ENCODE results near the gene CCSAP. TPM values are rescaled to one million over a fixed set of nuclear protein-coding genes. Genes with fewer than 3 reads are reported as not detected.

Gene CCSAP
- total RNA-seq, 1 donor from 2014 or later, result 8.3 TPM

DNA sequence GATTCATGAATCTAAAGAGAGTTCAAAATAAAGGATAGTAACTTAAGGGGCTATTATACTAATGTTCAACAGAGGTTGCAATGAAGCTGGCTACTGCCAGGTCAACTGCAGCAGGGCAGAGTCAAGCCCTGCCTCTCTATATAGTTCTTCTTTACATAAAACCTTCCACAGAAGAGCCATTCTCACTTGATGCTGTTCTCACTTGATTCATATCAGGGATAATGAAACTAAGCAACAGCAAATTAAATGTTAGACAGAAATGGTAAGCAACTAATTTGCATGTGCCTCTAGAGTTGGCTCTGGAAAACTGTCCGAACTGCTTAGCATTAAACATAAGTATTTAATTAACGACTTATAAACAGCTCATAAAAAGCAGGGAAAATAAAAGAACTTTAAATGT is 17.4 kb downstream of the CCSAP start:
- no peak overlapping the region for H3K4me3 Mint-ChIP-seq
- H3K4me1 Mint-ChIP-seq, result peaks cover 25% of the 10 kb centered on the region
- no peaks in the 10 kb centered on the region for H3K27me3 Mint-ChIP-seq (ENCODE audit: low read depth)
- no peak for DNase-seq (ENCODE audit: low spot score in 2 of 2, unreplicated experiment in 2 of 2)
- H3K27ac Mint-ChIP-seq, result no peak overlapping the region
- H3K9me3 Mint-ChIP-seq, result no peaks in the 10 kb centered on the region
- TF ChIP-seq, protein P1, sequence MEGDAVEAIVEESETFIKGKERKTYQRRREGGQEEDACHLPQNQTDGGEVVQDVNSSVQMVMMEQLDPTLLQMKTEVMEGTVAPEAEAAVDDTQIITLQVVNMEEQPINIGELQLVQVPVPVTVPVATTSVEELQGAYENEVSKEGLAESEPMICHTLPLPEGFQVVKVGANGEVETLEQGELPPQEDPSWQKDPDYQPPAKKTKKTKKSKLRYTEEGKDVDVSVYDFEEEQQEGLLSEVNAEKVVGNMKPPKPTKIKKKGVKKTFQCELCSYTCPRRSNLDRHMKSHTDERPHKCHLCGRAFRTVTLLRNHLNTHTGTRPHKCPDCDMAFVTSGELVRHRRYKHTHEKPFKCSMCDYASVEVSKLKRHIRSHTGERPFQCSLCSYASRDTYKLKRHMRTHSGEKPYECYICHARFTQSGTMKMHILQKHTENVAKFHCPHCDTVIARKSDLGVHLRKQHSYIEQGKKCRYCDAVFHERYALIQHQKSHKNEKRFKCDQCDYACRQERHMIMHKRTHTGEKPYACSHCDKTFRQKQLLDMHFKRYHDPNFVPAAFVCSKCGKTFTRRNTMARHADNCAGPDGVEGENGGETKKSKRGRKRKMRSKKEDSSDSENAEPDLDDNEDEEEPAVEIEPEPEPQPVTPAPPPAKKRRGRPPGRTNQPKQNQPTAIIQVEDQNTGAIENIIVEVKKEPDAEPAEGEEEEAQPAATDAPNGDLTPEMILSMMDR (IDR thresholded peaks at IDR 0.05; ENCODE audit: unreplicated experiment), result no peak
- peaks cover 30% of the 10 kb centered on the region for H3K36me3 Mint-ChIP-seq

DNA sequence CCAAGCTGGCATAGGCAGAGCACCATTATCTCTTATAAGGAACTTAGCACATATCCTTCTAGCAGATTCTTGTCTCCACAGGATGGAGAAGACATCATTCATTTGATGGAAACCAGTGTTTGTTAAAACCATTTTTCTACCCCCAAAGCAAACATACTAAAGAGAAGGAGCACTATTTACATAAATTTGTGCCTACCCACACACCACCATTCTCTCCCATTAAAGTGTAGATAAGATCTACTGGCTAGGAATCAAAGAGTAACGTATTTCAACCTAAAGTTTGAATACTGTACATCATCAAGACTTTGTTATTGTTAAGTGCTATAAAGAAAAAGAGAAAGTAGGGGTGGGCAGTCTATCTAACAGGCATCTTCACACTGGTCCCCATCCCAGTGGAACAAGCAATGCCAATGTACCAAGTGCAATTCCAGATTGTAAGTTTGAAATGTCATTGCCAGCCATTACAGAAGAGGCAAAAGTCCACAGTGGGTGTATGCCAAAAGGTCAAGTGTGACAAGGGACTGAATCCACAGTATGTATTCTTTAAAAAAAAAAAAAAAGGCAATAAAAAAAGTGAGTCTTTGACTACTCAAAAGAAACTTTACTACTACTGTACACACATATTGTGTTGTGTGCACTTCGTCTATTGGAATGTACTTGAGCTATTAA is 18.8 kb downstream of the CCSAP start:
- Mint-ChIP-seq H3K4me1 (peaks cover 25% of the 10 kb centered on the region), H3K4me3 (no peak overlapping the region), H3K9me3 (no peaks in the 10 kb centered on the region), H3K27me3 (ENCODE audit: low read depth) (no peaks in the 10 kb centered on the region), H3K36me3 (peaks cover 35% of the 10 kb centered on the region), H3K27ac (peak overlapping the region; percentile 64)
- DNase-seq (ENCODE audit: low spot score in 2 of 2, unreplicated experiment in 2 of 2), result no peak
- TF ChIP-seq, protein P1 (IDR thresholded peaks at IDR 0.05; ENCODE audit: unreplicated experiment), result no peak

DNA sequence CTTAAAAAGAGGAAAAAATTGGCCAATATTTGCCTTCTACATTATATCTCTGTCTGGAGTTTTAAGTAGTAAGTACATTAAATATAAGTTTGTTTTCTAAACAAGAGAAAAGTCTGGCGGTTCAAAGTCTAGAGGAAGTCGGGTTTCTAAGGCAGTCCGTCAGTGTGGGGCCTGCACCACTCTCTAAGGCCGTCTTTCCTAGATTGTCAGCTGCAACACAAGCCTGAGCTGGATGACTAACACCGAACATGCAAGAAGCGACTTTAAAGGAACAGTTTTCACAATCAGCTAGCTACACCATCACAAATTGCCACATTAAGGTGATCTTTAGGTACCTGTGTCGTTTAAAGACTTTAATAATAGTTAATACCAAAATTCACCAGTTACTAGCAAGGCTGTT is 19.6 kb downstream of the CCSAP start:
- no peak for DNase-seq (ENCODE audit: low spot score in 2 of 2, unreplicated experiment in 2 of 2)
- H3K36me3 Mint-ChIP-seq, result peaks cover 32% of the 10 kb centered on the region
- H3K27ac Mint-ChIP-seq, result peak overlapping the region; percentile 66
- H3K27me3 Mint-ChIP-seq (ENCODE audit: low read depth), result no peaks in the 10 kb centered on the region
- H3K4me1 Mint-ChIP-seq, result peaks cover 26% of the 10 kb centered on the region
- TF ChIP-seq, protein P1 (IDR thresholded peaks at IDR 0.05; ENCODE audit: unreplicated experiment), result no peak
- no peaks in the 10 kb centered on the region for H3K9me3 Mint-ChIP-seq
- no peak overlapping the region for H3K4me3 Mint-ChIP-seq

DNA sequence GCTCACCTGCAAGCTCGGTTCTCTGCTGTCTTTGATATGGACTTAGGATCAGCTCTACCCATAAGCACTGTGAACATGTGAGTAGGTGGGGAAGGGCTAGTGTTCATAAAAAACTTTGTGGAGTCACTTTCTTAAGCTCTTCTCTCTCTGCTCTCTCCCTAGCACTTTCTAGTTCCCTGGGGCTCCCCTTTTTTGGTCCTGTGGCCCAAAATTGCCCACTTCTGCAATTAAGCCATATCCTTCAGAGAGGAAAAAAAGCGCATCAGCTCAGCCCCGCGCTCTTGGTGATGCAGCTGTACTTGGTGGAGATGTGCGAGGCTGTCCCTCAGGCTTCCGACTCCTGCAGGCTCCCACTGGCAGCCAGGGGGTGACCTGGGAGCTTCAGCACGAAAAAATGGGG is 23.4 kb downstream of the CCSAP start:
- no peak for DNase-seq (ENCODE audit: low spot score in 2 of 2, unreplicated experiment in 2 of 2)
- TF ChIP-seq, protein P1 (IDR thresholded peaks at IDR 0.05; ENCODE audit: unreplicated experiment), result no peak
- H3K27me3 Mint-ChIP-seq (ENCODE audit: low read depth), result no peaks in the 10 kb centered on the region
- no peak overlapping the region for H3K4me3 Mint-ChIP-seq
- peaks cover 13% of the 10 kb centered on the region for H3K4me1 Mint-ChIP-seq
- H3K36me3 Mint-ChIP-seq, result peaks cover 41% of the 10 kb centered on the region
- H3K9me3 Mint-ChIP-seq, result peaks cover 6% of the 10 kb centered on the region
- no peak overlapping the region for H3K27ac Mint-ChIP-seq

DNA sequence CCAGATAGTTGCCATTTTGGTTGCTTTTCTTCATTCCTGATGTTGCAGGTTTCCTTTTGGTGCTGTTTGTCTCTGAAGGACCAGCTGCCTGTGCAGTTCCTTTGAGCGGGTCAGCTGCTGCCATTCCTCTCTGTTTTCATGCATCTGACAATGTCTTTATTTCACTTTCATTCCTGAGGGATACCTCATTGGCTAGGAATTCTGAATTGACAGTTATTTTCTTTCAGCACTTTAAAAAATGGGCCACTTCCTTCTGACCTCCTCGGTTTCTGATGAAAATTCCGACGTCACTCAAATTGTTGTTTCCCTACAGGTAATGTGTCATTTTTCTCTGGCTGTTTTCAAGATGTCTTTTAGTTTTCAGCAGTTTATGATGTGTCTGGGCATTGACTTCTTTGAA is 24.8 kb downstream of the CCSAP start:
- Mint-ChIP-seq H3K9me3 (peaks cover 6% of the 10 kb centered on the region), H3K27me3 (ENCODE audit: low read depth) (no peaks in the 10 kb centered on the region), H3K27ac (peak overlapping the region; percentile 69), H3K36me3 (peaks cover 32% of the 10 kb centered on the region), H3K4me1 (peaks cover 4% of the 10 kb centered on the region), H3K4me3 (no peak overlapping the region)
- no peak for DNase-seq (ENCODE audit: low spot score in 2 of 2, unreplicated experiment in 2 of 2)
- TF ChIP-seq, protein P1 (IDR thresholded peaks at IDR 0.05; ENCODE audit: unreplicated experiment), result no peak
